Effector memory CD4-positive, alpha-beta T cell (primary cell): ENCODE measurements around the gene NPPB.

Source experiments
- DNase-seq, 3 donors: peaks; one replicate each; pipeline ENCODE4 v3.0.0-alpha.2; 2020
- H3K27ac ChIP-seq: 2 replicates; pipeline ENCODE4 v1.7.0; 2013; ENCODE audit warnings: mild to moderate bottlenecking, low read length, moderate library complexity; ENCODE audit not compliant: insufficient read depth, poor library complexity, severe bottlenecking
- H3K27me3 ChIP-seq: replicated peaks from 2 replicates; pipeline ENCODE4 v1.7.0; 2013; ENCODE audit warnings: mild to moderate bottlenecking, low read length; ENCODE audit not compliant: insufficient read depth, control insufficient read depth, poor library complexity, severe bottlenecking
- H3K36me3 ChIP-seq: 2 replicates; pipeline ENCODE4 v1.7.0; 2013; ENCODE audit warnings: mild to moderate bottlenecking, low read length, moderate library complexity; ENCODE audit not compliant: control insufficient read depth, insufficient read depth
- H3K4me1 ChIP-seq: 2 replicates; pipeline ENCODE4 v1.7.0; 2013; ENCODE audit warnings: low read length, mild to moderate bottlenecking; ENCODE audit not compliant: control insufficient read depth, insufficient read depth, poor library complexity, severe bottlenecking
- H3K4me3 ChIP-seq: 2 replicates; pipeline ENCODE4 v1.7.0; 2013; ENCODE audit warnings: low read length, low read depth, mild to moderate bottlenecking; ENCODE audit not compliant: insufficient read depth, poor library complexity, severe bottlenecking
- H3K9me3 ChIP-seq: 2 replicates; pipeline ENCODE4 v1.7.0; 2013; ENCODE audit warnings: mild to moderate bottlenecking, low read length, moderate library complexity; ENCODE audit not compliant: control insufficient read depth

The NPPB gene

DNA sequence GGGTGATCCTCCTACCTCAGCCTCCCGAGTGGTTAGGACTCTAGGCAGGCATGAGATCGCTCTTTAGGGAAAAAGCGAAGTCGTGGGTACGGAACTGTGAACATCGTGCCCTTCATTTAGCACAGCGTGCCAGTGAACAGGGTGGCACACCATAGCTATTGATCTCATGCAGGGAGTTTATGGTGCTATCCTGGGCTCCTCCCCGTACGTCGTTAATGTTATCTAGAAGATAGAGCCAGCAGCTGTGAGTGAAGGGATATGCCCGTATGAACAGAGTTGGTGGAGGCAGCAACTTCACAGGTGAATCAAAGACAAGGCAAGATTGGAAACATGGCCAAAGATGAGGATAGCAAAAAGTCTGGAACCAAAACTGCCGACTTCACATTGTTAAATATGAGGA lies 41.6 kb downstream of the NPPB start:
- no peak for DNase-seq
- Histone ChIP-seq H3K4me1 (no peaks in the 10 kb centered on the region), H3K4me3 (no peak overlapping the region)

DNA sequence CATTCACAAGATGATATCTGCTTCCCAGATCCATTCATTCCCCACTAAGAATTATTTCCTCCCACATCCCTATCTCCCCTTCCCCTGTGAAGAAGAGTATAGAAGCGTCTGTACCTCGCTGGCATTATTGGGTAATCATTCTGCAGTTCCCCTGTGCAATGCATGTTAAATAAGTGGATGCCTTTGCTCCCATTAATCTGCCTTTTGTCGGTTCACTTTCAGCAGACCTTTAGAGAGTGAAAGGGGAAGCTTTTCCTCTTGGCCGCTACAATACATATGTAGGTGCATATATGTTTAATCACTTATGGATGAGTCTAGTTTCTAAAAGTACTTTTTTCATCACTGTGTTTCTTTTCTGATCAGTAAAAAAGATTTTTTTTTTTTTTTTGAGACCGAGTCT lies 45.7 kb downstream of the NPPB start:
- H3K4me3 ChIP-seq: no peak overlapping the region
- no peaks in the 10 kb centered on the region for H3K4me1 ChIP-seq
- DNase-seq: no peak
- no peak overlapping the region for H3K27ac ChIP-seq
- peaks cover 34% of the 10 kb centered on the region for H3K36me3 ChIP-seq
- H3K9me3 ChIP-seq: no peaks in the 10 kb centered on the region
- H3K27me3 ChIP-seq: no peaks in the 10 kb centered on the region

More for the DNA sequence above, 41.6 kb downstream of the NPPB start:
- Histone ChIP-seq H3K36me3 (peaks cover 44% of the 10 kb centered on the region), H3K9me3 (no peaks in the 10 kb centered on the region), H3K27me3 (no peaks in the 10 kb centered on the region), H3K27ac (no peak overlapping the region)
